Activated CD8-positive, alpha-beta memory T cell treated with anti-CD3 and anti-CD28 coated beads, Interleukin-2, amount 50 U/mL, for 4 hours (primary cell): ENCODE measurements around the gene LRRC66.

Experiments
- DNase-seq: peaks from one replicate; pipeline ENCODE4 v3.0.0-alpha.2; 2020

The LRRC66 gene, protein sequence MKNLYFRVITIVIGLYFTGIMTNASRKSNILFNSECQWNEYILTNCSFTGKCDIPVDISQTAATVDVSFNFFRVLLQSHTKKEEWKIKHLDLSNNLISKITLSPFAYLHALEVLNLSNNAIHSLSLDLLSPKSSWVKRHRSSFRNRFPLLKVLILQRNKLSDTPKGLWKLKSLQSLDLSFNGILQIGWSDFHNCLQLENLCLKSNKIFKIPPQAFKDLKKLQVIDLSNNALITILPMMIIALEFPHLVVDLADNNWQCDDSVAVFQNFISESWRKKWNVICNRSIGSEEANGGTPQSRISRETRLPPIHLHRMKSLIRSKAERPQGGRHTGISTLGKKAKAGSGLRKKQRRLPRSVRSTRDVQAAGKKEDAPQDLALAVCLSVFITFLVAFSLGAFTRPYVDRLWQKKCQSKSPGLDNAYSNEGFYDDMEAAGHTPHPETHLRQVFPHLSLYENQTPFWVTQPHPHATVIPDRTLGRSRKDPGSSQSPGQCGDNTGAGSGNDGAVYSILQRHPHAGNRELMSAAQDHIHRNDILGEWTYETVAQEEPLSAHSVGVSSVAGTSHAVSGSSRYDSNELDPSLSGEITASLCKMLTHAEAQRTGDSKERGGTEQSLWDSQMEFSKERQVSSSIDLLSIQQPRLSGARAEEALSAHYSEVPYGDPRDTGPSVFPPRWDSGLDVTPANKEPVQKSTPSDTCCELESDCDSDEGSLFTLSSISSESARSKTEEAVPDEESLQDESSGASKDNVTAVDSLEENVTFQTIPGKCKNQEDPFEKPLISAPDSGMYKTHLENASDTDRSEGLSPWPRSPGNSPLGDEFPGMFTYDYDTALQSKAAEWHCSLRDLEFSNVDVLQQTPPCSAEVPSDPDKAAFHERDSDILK

DNA sequence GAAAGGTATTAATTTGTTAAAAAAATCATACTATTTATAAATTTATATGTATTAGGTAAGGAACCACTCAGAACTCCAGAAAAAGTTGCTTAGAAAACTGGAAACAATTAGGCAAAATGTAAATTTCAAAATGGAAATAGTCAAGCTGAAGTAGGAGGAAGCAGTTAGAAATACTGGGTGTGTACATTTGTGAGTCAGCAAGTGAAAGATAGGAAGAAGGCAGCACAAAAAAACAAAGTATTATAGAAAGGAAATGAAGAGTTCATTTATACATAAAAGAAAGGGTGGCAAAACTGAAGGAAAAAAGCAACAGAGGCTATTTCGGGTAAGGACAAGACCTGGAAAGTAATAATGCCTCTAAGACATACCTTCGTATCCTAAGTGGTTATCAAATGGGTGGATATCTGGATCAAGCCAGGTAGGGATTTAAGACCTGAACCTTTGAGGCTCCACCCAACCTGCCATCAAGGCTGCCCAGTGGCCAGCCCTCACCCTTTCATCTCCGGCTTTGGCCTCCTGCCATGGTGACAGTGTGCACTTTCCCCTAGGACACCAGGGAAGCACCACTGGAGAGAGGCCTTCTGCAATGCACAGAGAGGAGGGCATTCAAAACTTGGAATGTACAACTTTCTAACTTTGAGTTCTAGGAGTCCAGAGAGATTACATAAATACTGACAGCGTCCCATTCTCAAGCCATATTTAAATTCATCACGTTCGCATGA, at the start of gene LRRC66:
Gene LRRC66, minus strand, starts transcription at position 428 of the 722 bp plus-strand sequence. CDS start 2,750 bp downstream, outside the sequence.
- no peak for DNase-seq

DNA sequence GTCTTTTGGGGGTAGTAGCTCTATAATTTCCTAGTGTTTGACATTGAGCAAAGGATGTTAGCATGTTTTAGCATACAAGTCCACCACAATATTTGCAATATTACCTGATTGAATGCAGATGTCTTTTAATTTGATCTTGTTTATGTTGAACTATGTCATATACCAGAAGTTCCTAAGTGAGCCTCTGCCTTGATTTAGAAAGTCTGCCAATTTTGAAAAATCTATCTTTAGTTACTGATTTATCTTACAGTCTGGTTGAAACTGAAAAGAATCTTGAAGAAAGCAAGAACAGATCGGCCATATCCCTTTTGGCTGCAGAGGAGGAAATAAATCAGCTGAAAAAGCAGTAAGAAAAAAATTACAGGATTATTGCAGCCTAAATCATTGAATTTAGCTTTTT, 49.4 kb upstream of the LRRC66 start:
- DNase-seq = no peak

DNA sequence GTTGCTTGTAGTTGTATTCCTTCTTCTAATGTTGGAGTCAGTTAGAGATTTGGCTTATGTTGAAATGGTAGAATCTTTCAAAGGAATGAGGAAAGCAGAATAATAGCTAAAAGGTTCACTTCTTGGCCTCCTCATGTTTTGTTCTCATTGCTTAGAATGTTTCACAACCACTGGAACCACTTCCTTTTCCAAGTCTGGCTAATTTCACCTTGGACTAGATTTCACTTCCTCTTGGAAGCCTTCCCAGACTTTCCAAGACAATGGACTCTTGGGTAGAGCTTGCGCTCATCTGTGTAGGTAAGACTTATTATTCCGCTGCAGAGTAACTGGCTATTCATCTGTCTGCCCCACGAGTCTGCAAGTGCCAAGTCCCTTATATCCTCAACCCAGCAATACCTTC, 39.2 kb upstream of the LRRC66 start:
- no peak for DNase-seq

DNA sequence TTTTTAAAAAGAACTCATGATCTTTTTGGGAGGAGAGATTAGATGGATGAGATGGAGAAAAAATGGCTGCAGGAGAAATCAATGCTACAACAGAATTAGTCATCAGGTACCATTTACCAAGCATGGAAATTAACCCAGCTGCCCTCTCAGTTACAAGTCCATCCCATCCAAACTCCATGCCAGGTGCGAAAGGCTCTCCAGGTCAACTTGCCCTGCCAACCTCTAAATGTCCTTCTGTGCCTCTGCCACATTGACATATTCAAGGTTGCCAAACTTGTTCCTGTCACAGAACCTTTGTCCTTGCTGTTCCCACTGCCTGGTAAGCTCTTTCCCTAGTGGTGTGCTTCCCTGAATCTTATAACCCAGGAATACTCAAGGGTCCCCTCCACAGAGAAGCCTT, 38.1 kb upstream of the LRRC66 start:
- DNase-seq = no peak

DNA sequence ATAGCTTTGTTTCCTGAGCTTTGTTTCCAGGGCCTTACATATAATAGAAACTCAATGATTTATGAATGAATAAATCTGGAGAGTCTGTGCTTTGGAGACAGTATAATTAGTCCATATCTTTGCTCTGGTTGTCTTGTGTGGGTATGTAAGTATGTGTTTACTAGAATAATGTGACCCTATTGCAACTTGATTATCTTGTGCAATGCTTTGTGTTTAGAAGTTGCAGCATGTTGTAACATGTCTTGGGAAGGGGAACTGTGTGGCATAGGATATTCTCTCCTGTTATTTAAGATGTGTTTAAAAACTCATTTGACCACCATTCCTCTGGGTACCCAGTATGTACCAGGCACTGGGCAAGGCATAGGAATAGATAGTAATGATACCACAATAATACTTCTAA, 37.0 kb upstream of the LRRC66 start:
- DNase-seq = no peak

DNA sequence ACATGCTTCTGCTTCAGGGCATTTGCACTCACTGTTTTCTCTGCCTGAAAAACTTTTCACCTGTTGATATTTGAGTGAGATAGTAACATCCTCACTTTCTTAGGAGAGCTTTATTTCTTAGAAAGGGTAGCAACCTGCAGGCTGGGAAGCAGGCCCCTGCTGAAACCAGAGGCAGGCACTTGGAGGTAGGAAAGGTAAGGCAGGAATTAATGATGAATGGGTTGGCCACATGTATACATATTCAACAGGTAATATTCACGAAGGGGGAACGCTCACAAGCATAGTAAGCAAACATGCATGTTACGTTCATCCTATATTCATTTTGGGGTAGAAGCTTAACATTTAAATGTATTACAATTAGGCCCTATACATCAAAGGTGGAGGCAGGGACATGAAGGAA, 34.1 kb upstream of the LRRC66 start:
- DNase-seq = no peak

DNA sequence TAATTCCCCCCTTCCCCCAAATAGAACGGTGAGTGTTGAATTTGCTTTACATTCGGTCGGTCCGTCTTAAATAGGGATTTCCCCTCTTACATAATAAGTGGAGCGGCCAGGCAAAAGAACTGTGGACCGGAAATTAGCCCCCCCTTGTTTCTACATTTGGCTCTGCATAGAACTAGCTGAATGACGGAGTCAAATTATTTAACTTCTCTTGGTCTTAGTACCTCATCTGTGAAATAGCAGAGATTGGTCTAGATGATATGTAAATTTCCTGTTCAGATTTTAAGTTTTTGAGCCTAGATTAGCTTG, 32.3 kb upstream of the LRRC66 start:
- no peak for DNase-seq

DNA sequence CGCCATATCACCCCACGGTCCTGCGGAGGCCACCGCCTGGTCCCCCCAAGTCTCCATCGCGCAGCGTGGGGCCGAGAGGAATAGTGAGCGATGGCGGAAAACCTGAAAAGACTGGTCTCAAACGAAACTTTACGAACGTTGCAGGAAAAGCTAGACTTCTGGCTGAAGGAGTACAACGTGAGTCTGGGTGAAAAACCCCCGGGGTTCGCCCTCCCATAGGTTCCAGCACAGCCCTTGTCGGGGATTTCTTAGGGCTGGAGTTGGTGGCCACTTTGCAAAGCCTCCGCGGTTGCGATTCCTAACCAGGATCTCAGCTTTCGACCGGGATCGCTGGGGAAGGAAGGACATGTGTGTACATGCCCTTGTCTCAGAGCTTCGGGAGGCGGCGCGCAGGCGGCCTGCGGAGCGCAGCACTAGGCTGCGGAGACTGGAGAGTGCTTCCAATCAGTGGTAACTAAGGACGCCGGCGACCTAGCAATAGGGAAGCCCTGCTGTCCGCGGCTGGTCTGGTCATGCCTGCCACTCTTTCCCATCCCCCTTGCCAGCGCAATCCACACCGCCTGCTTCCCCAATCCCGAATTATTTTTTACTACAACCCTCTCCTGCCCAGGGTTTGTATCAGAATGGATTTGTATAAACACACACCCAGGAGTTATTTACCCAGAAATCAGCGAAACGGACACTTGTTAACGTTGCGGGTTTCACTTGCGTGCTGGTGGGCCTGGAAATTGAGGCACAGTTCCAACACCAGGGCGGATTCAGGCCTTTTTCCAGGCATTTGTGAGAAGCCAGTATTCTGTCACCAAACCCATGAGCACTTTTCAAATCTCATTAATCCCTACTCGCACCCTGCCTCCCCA, 31.7 kb upstream of the LRRC66 start:
- no peak for DNase-seq

DNA sequence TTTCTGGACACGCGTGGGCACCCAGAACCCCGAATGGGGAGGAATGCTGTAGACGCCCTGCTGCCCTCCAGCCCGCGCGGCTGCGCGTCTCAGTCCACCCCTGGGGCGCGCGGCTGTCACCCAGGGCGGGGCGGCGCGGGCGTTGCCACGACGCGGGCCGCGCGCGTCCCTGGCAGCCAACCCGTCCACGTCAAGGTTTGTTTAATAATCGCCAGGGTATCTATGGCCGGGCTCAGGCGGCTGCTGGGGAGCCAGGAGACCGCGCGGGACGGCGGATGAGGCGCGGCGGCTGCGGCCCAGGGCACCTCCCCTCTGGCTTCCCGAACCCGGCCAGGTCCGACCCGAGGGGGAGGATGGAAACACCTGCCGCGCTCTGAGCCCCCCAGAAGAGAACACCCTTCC, 31.1 kb upstream of the LRRC66 start, which contains the start of gene SPATA18:
Gene SPATA18, plus strand, starts transcription at position 92 of the 402 bp plus-strand sequence. CDS start 401 bp downstream, outside the sequence.
- no peak for DNase-seq

DNA sequence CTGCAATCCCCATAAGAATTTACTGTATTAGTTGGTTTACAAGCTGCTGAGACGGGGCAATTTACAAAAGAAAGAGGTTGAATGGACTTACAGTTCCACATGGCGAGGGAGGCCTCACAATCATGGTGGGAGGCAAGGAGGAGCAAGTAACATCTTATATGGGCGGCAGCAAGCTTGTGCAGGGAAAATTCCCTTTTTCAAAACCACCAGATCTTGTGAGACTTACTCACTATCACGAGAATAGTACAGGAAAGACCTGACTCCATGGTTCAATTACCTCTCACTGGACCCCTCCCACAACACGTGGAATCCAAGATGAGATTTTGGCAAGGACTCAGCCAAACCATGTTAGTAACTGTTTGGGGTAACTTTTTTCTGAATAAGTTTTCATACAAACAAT, 29.1 kb upstream of the LRRC66 start:
- DNase-seq = no peak

DNA sequence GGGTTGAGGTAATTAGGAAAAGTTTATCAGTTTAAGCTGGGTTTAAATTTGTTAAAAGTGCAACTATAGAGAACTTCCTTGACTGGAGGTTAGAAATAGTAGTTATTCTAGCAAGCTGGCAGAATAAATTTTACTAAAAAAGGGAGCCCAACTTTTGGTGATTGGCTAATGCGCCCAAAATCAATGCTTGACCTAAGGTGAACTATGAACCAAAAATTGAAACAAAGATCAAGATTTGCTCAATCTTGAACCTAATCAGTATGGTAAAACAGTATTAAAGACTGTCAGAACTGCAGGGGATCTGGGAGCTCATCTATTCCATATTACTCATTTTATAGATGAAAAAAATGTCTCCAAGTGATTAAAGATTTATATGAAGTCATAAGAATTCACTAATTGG, 24.9 kb upstream of the LRRC66 start:
- no peak for DNase-seq

DNA sequence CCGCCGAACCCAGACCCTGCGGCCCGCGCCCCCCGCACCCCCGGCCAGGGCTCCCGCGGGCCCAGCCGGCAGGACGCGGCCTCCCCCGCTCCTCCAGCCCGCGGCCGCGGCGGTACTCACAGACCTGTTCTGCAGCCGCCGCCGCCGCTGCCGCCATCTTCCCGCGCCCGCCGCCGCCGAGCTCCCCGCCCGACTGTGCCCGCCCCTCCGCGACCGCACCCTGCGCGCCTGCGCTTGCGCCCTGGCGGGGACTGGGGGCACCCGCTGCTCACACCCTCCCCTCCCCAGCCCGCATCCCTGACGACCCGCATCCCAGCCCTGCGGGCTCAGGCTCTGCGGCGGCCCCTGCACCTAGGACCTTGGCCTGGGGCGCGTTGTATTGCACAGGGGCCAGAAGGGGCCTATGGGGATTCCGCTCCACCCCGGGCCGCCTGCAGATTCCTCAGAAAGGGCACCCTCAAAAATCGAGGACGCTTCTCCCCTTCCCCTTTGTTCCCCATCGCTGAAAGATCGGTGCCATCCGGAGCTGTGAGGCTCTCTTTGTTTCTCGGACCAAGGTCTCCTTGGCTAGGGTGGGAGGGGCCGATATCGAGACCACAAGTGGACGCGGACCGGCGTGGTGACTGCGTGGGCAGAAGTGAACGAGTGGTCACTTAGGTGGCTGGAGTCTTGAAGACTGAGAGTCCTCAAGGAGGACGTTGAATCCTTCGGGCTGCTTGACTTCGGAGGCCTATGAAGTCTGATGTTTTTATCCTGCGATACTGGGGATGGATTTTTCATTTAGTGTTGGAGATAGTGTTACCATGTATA, 18.1 kb upstream of the LRRC66 start, which contains the start of gene SGCB:
Gene SGCB, minus strand, starts transcription at position 197 of the 810 bp plus-strand sequence. Its CDS starts 40 bp downstream, at position 157.
- DNase-seq = peak; percentile 75

DNA sequence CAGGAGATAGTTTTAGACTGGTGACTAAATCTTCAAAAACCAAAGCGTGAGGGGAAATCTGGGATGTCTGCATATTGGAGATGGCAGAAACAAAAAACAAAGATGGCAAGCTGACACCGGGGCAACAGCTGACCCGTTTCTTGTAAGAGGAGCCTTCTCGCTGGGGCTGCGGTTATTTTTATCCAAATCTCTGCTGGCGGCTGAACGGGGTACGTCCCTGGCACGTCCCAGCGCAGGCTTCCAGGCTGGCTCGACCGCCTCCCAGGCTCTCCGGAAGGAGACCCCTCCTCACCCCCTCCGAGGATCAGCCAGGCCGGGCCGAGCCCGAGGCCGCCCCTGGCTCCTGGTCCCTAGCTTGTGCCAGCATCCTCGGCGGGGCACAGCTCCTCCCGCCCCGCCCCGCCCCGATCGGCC, 17.5 kb upstream of the LRRC66 start:
- DNase-seq = peak; percentile 19

DNA sequence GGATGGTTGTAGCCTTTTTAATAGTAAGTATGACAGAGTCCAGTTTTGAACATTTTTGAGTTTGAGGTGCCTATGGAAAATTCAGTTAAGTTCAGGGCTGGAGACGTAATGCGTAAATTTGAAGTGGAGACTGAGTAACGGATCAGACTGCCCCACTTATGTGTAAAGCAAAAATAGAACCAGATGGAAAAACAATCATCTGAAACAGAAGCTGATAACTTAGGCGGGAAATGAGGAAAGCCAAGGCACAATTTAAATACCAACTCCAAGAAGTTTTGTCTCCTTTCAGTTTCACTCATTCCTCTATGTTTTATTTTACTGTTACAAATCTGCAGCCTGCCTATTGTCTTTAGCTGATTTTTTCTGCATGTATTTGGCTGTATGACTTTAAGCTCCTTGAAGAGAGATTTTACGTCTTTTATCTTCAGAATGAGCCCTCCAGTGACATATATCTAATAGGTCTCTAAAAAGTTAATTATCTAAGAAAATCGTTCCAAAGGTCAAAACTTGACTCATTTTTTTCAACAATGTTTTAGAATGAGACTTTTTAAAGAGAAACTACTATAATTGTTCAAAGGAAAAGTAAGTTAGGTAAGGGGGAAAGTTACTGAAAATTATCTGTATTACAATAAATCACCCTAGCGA, 16.8 kb upstream of the LRRC66 start:
- no peak for DNase-seq

DNA sequence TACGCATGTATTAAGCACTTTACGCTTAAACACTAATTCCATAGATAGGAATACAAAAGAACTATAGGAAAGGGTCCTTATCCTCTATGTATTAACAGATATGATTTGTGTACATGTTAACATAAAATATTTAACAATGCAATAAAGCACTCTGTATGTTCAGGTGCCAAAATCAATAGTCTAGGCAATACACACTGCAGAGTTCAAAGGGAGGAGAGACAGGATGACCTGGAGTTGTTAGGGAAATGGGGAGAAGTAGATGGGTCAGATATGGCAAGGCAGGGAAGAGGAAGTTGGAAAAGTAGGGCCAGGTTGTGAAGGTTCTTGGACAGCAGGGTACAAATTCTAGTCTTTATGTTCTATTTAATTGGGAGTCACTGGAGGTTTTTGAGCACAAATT, 15.0 kb upstream of the LRRC66 start:
- no peak for DNase-seq

DNA sequence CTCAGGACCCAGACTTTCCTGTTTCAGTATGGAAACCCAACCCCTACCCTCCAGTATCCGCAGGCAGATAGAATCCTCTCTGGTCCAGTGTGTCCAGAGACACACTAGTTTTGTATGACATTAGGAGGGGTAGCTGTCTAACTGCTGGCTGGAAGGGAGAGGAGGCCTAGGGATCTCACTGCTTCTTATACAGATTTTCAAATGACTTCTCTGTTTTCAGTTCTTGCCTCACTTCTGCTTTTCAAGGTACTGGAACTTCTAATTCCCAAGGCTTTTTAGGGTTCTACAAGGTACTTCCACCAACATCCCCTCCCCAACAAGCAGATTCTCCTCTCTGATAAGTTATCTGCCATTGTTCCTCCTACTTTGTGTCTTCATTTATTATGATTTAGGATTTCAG, 11.8 kb upstream of the LRRC66 start:
- DNase-seq = no peak

DNA sequence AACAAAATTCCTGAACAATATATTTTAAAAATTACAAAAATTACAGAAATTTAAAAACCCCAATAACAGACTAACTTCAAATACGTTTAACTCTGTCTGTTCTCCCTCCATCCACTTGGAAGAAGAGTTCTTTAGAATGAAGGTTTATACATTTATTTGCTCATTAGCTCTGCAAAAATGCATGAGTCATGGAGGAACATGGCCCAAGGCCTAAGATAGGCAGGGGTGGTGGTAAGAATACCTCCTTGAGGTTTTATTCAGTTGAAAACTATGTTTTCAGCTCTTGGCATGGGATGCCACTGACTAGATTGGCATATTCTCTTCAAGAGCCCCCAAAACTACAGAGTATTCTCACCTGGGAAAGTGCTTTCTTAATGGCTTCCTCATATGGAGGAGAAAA, 8.8 kb upstream of the LRRC66 start:
- no peak for DNase-seq

DNA sequence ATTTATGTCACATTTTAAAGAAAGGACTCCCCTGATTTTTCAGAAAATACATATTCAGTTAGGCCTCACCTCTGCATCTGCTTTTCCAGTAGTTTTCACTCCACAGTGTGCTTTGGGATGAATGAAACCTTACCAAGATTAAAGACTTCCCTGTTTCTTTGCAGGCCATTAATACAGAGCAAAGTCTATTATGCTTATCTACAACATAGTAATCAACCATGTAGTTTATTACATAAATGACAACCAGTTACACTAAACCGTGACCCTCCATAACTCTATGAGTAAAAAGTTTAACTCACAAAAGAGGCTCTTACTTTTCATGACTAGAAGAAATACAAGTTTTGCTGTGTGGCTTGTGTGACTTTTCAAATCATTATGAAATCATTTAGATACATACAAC, 2.3 kb downstream of the LRRC66 start:
- no peak for DNase-seq

DNA sequence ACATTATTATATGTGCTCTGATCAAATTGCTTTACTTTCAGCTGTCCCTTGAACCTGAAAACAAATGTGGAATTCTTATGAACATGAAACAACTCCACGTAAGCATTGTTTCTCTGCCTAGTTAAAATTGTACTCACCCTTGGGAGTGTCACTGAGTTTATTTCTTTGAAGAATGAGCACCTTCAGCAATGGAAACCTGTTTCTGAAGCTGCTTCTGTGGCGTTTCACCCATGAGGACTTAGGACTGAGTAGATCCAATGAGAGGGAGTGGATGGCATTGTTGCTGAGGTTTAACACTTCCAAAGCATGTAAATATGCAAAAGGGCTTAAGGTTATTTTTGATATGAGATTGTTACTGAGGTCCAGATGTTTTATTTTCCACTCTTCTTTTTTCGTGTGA, 3.2 kb downstream of the LRRC66 start:
- DNase-seq = no peak

DNA sequence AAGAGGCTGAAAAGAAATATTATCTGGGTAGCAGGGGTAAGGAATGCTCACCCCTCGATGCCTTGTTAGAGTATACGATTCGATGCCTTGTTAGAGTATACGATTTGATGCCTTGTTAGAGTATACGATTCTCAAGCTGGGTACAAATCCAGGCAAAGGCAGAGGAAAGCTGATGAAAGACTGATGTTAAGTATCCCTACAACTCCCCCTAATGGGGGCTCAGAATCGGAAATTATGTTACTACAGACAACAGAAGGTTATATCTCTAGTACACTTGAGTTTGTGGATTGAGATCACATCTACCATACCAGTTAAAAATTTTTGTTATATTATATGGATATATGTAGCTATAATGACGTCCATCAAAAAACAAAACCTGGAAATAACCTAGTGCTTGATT, 4.8 kb downstream of the LRRC66 start:
- DNase-seq = no peak

DNA sequence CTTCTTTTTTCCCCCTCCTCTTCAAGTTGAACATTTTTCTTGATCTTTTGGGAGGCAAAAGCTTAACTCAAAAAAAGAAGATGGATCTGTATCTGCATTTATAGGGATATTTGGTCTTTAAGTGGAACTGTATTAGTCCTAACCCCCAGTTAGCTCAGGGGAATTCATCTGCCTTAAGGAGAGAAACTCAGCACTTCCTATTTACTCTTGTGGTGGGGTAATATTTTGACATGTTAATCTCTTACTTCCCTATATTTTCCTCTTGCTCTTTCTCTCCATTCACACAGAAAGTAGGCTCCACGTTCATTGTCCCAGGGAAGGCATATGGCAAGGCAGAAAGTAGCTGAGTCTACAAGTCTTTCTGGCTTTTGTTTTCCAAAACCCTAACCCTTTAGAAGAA, 5.3 kb downstream of the LRRC66 start:
- DNase-seq = no peak
